ENCODE measurements around the gene EDN1. TPM values are rescaled to one million over a fixed set of nuclear protein-coding genes. Genes with fewer than 3 reads are reported as not detected.

The EDN1 gene
- total and polyA plus RNA-seq, 9 of the 15 experiments (the other 6 are each of a cell fraction or from before 2014, with no cell fraction given): 0.03 to 0.06 TPM; not detected in 7

DNA sequence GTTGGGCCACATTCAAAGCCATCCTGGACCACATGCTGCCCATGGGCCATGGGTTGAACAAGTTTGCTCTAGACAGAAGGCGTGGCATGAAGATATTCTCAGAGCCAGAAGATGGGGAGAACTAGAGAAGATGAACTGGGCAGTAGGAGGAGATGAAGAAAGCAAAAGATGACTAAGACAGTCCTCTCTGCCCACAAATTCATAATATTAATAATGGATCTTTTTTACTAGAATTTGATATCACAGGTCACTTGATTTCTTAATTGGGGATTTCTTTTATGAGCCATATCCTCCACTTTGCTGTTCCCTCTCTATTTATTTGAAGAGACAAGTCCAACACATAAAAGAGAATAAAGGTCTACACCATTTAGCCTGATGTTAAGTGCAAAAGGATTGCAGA, 25.5 kb upstream of the EDN1 start (continued):
- TF ChIP-seq PRMT5 (CRISPR knock-in tag; IDR thresholded peaks at IDR 0.05) (no peak), POLR2B (IDR thresholded peaks at IDR 0.05; ENCODE audit: low read depth, partially characterized antibody) (no peak)

DNA sequence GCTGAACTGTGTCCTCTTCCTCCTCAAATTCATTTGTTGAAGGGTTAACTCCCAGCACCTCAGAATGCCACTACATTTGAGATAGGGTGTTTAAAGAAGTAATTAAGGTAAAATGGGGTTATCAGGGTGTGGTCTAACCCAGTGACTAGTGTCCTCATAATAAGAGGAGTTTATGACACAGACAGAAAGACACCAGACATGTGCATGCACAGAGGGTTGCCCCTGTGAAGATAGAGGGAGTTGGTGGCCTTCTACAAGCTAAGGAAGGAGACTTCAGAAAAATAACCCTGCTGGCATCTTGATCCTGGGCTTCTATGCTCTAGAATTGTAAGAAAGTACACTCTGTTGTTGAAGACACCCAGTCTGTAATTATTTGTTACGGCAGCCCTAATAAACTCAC, 24.9 kb upstream of the EDN1 start:
- no peak overlapping the region for H3K9ac ChIP-seq (ENCODE audit: insufficient read depth in 1 of 2, low read depth in 2 of 2, low read length in 2 of 2)

More for the DNA sequence above, 24.9 kb upstream of the EDN1 start:
- H3K36me3 ChIP-seq (ENCODE audit: control insufficient read depth, insufficient read depth, low read length): no peaks in the 10 kb centered on the region
- H2AFZ ChIP-seq (ENCODE audit: low read depth, low read length): no peak overlapping the region
- no peaks in the 10 kb centered on the region for H3K9me3 ChIP-seq (replicated peaks; ENCODE audit: control insufficient read depth, insufficient read depth, low read depth, low read length)
- H3K27ac ChIP-seq (ENCODE audit: extremely low read depth, low read depth, low read length): no peak overlapping the region
- no peak for DNase-seq (ENCODE audit: extremely low read depth in 1 of 4, low spot score in 3 of 4)
- no peak for FAIRE-seq
- H4K20me1 ChIP-seq (replicated peaks; ENCODE audit: control insufficient read depth, insufficient read depth, low read length): no peaks in the 10 kb centered on the region
- no peaks in the 10 kb centered on the region for H3K4me1 ChIP-seq (replicated peaks in 1 of 2; ENCODE audit: control insufficient read depth in 2 of 2, insufficient read depth in 2 of 2, low read length in 2 of 2)
- TF ChIP-seq PHF20 (IDR thresholded peaks at IDR 0.05; ENCODE audit: partially characterized antibody): no peak
- TF ChIP-seq DIDO1 (tag; IDR thresholded peaks at IDR 0.05; ENCODE audit: low read depth): no peak
- TF ChIP-seq, protein P1, sequence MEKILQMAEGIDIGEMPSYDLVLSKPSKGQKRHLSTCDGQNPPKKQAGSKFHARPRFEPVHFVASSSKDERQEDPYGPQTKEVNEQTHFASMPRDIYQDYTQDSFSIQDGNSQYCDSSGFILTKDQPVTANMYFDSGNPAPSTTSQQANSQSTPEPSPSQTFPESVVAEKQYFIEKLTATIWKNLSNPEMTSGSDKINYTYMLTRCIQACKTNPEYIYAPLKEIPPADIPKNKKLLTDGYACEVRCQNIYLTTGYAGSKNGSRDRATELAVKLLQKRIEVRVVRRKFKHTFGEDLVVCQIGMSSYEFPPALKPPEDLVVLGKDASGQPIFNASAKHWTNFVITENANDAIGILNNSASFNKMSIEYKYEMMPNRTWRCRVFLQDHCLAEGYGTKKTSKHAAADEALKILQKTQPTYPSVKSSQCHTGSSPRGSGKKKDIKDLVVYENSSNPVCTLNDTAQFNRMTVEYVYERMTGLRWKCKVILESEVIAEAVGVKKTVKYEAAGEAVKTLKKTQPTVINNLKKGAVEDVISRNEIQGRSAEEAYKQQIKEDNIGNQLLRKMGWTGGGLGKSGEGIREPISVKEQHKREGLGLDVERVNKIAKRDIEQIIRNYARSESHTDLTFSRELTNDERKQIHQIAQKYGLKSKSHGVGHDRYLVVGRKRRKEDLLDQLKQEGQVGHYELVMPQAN (IDR thresholded peaks at IDR 0.05; ENCODE audit: borderline replicate concordance): no peak
- TF ChIP-seq STAT5A (IDR thresholded peaks at IDR 0.05; ENCODE audit: borderline replicate concordance, low read length): no peak
- in situ Hi-C loops (cut with MboI): no loop called here
- intact Hi-C loops (cut with micrococcal nuclease): no loop called here
- no TSS peak for BruUV-seq (replicated peaks)
- WGBS (ENCODE audit: insufficient coverage, low coverage, missing lambda C conversion rate): 0% methylated on average over 1 of the region's 1 CpG
- no peak overlapping the region for H3K4me2 ChIP-seq (ENCODE audit: insufficient read depth, low read length)
- no peak for ATAC-seq
- POLR2A ChIA-PET: no interaction called here
- H3K27me3 ChIP-seq (ENCODE audit: control insufficient read depth in 2 of 2, insufficient read depth in 2 of 2, low read length in 2 of 2): peaks cover 0 to 5% of the 10 kb centered on the region in 2 experiments; a peak in 1 of 5 replicates
- CTCF ChIA-PET (ENCODE audit: low intra/inter-chr PET ratio): no interaction called here
- H3K4me3 ChIP-seq: no peak overlapping the region
- no peaks in the 10 kb centered on the region for H3K79me2 ChIP-seq (ENCODE audit: control insufficient read depth, insufficient read depth, low read length)
- no peaks in the 10 kb centered on the region for H3K9me1 ChIP-seq (ENCODE audit: control insufficient read depth, insufficient read depth, low read length)
